ENCODE results near the gene FAHD2A. TPM values are rescaled to one million over a fixed set of nuclear protein-coding genes. Genes with fewer than 3 reads are reported as not detected.
"Not testable (repeated sequence)": the region's sequence is repeated elsewhere in the genome, so short reads cannot be mapped to it uniquely, and the experiment has no call there.

Gene FAHD2A
- polyA plus RNA-seq, 1 donor, result 40.8 TPM

DNA sequence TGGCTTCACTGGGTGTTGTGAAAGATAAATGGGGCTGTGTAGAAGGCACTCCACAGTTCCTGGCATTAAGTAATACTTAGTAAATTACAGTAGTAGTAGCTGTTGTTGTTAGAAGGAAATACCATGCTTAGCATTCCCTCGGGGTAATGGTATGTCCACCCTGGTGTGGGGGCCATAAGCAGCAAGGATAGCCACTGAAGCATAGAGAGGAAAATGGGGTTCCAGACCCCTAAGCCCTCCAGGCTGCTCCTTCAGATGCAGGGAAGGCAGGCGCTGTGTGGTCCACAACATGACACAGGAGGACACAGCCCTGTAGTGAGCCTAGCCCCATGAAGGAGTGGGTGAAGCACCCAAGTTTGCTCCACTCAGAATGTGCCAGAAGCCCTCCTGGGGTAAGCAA lies 31.5 kb downstream of the FAHD2A start:
- not testable (repeated sequence) for DNase-seq

- not testable (repeated sequence) for DNase-seq
These were observed 32.1 kb downstream of the FAHD2A start for GRCh38 chr2:95434507-95435076.

- DNase-seq, result not testable (repeated sequence)
These were observed 32.8 kb downstream of the FAHD2A start for GRCh38 chr2:95435162-95435871.

GRCh38 chr2:95435872-95436209 lies 33.3 kb downstream of the FAHD2A start:
- not testable (repeated sequence) for DNase-seq

DNA sequence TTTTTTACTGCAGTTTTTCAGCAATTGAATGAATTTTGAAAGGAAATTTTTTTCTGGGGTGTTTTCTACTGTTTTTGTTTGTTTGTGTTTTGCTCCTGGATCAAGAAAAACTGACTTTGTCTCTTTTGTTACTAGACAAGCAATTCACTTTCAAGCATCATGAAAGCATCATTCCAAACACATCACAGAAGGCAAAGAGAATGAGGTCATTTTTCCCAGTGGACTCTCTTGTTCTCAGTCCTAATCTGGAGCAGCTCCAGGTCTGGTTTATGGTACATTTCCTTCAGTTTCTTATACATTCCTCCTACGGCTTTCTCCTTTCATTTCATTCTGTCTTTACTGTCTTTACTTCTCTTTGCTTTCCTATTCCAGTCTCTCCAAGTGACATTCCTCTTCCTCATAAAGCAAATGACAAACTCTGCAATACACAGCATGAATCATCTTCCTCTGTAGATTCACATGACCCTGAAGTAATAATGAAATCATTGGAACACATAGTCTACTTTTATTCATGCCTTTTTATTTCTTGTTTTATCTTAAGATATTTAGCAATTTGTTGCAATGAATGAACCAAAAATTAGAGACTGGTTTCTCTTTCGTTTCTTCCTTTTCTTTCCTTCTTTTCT lies 40.1 kb downstream of the FAHD2A start:
- not testable (repeated sequence) for DNase-seq

GRCh38 chr2:95445317-95445716 lies 42.8 kb downstream of the FAHD2A start:
- DNase-seq, result not testable (repeated sequence)

DNA sequence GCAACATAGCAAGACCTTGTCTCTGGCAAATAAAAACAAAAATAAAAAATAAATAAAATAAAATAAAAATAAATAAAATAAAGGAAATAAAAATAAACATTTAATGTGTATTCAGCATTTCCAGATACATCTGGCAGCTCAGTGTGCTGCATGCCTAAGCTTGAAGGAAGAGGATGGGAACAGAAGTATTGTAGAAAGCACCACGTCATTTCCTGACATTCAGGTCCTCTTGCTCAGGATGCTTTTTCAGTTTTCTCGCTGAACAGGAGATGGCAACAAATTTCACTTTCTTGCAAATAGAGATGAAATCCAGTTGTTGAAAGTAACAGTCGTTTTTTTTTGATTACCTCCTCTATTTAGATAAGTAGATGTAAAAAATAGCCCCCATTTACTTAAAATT lies 60.8 kb downstream of the FAHD2A start:
- DNase-seq, result not testable (repeated sequence)

Other genes with a start within 250 kb of the FAHD2A start
- 33.3 TPM for gene ZNF514, start 242.9 kb upstream of the FAHD2A start, polyA plus RNA-seq (ENCODE audit: insufficient read length)
- gene ZNF2, start 236.9 kb upstream of the FAHD2A start, polyA plus RNA-seq (ENCODE audit: insufficient read length), result 9.0 TPM
- gene ZNF892, start 195.2 kb upstream of the FAHD2A start, polyA plus RNA-seq (ENCODE audit: insufficient read length), result 7.6 TPM
- gene PROM2, start 128.3 kb upstream of the FAHD2A start, polyA plus RNA-seq (ENCODE audit: insufficient read length), result 39.1 TPM
- 17.7 TPM for gene KCNIP3, start 105.4 kb upstream of the FAHD2A start, polyA plus RNA-seq (ENCODE audit: insufficient read length)
- gene TRIM43B, start 82.0 kb downstream of the FAHD2A start, polyA plus RNA-seq (ENCODE audit: insufficient read length), result 0.17 TPM
- gene TRIM43, start 189.3 kb downstream of the FAHD2A start, polyA plus RNA-seq (ENCODE audit: insufficient read length), result 0.62 TPM